Body of pancreas (tissue), 4 donors: Measurements from ENCODE around the gene NINL.

ENCODE experiments used
- POLR2A ChIP-seq, 3 donors: fragments of 450-650 bp; IDR thresholded peaks; one replicate each; pipeline ENCODE4 v1.6.1; 2016; ENCODE audit warnings: antibody characterized with exemption in 3 of 3, mild to moderate bottlenecking in 2 of 3
- TF ChIP-seq, protein P1 (sequence below), 7 experiments: fragments of 450-650 bp in 4 of 7; fragments of 200-600 bp in 3 of 7; sonication (generic) in 3 of 7; IDR thresholded peaks; one replicate each; pipeline ENCODE4 v1.5.1; 2016 to 2019; ENCODE audit warnings: antibody characterized with exemption in 7 of 7

DNA sequence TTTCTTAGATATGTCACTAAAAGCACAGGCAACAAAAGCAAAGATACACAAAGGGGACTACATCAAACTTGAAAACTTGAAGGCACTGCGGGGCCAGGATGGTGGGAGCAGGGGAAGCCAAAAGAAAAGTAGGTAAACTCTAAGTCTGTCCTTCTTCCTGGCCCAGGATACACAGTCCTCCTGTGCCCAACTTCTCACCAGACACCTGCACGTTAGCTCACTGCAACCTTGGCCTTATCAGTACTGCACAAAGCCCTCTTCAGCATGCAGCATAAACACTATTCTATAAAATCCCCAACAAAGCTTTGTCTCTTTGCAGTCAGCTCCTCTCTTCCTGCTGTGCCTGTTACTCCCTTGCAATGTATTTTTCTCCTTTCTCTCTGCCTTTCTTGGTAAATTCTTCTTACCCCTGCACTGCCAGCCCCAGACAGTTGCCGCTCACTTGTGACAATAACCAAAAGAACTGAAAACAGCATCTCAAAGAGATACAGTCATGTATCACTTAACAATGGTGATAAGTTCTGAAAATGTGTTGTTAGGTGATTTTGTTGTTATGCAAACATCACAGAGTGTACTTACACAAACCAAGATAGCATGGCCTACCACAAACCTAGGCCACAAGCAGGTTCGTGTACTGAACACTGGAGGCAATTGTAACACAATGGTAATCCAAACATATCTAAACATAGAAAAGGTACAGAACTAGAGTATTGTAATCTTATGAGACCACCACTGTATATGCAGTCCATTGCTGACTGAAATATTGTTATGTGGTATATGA, 51.2 kb downstream of the NINL start:
- TF ChIP-seq, protein P1, sequence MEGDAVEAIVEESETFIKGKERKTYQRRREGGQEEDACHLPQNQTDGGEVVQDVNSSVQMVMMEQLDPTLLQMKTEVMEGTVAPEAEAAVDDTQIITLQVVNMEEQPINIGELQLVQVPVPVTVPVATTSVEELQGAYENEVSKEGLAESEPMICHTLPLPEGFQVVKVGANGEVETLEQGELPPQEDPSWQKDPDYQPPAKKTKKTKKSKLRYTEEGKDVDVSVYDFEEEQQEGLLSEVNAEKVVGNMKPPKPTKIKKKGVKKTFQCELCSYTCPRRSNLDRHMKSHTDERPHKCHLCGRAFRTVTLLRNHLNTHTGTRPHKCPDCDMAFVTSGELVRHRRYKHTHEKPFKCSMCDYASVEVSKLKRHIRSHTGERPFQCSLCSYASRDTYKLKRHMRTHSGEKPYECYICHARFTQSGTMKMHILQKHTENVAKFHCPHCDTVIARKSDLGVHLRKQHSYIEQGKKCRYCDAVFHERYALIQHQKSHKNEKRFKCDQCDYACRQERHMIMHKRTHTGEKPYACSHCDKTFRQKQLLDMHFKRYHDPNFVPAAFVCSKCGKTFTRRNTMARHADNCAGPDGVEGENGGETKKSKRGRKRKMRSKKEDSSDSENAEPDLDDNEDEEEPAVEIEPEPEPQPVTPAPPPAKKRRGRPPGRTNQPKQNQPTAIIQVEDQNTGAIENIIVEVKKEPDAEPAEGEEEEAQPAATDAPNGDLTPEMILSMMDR (IDR thresholded peaks at IDR 0.05) = no peak
- no peak for TF ChIP-seq POLR2A (IDR thresholded peaks at IDR 0.05)
